GM13976 (cell line): ENCODE data around the gene ABHD17A.
"Not testable (repeated sequence)": the region's sequence is repeated elsewhere in the genome, so short reads cannot be mapped to it uniquely, and the experiment has no call there.

Experiments
- DNase-seq: peaks from one replicate; pipeline ENCODE4 v3.0.0; 2012; ENCODE audit warnings: low spot score
- in situ Hi-C: fragments of 300-500 bp; cut with MboI; formaldehyde crosslinking; loops from one replicate; pipeline ENCODE4 v1.12.0; 2022; ENCODE audit warnings: low sequenced_read_pairs, mixed read lengths, inconsistent platforms; ENCODE audit not compliant: unreplicated experiment
- TF ChIP-seq, protein P1 (sequence below): IDR thresholded peaks from 2 replicates; pipeline ENCODE4 v1.5.1; 2012; ENCODE audit warnings: borderline replicate concordance, mild to moderate bottlenecking; ENCODE audit not compliant: insufficient read depth; ENCODE audit errors: extremely low read depth, missing control alignments, control extremely low read depth

The ABHD17A gene

GRCh38 chr19:1885398-1886119 is at the start of gene ABHD17A:
Gene ABHD17A (minus strand): TSS chr19:1885496. CDS start chr19:1881566, 3,930 bp downstream.
- DNase-seq: peak; percentile 98
- in situ Hi-C loops: not testable (repeated sequence)

GRCh38 chr19:1933942-1934341 is 48.6 kb upstream of the ABHD17A start:
- TF ChIP-seq, protein P1, sequence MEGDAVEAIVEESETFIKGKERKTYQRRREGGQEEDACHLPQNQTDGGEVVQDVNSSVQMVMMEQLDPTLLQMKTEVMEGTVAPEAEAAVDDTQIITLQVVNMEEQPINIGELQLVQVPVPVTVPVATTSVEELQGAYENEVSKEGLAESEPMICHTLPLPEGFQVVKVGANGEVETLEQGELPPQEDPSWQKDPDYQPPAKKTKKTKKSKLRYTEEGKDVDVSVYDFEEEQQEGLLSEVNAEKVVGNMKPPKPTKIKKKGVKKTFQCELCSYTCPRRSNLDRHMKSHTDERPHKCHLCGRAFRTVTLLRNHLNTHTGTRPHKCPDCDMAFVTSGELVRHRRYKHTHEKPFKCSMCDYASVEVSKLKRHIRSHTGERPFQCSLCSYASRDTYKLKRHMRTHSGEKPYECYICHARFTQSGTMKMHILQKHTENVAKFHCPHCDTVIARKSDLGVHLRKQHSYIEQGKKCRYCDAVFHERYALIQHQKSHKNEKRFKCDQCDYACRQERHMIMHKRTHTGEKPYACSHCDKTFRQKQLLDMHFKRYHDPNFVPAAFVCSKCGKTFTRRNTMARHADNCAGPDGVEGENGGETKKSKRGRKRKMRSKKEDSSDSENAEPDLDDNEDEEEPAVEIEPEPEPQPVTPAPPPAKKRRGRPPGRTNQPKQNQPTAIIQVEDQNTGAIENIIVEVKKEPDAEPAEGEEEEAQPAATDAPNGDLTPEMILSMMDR: no peak
- in situ Hi-C loops: no loop called here
- DNase-seq: no peak

DNA sequence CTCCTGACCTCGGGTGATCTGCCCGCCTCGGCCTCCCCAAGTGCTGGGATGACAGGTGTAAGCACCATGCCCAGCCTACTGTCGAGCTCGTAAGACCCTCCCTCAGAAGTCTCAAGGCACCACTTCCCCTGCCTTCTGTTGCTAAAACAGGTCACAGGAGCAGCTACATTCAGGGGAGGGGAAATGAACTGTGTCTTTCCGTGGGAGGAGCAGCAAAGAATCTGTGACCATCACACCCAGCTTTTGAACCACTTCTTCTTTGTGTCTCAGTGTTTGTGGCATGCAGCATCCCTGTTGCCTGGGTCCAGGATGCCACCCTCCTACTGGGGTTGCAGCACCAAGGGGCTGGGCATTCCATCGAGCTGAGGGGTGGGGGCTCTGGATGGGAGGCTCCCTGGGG is 47.9 kb upstream of the ABHD17A start:
- TF ChIP-seq, protein P1: no peak
- peak; percentile 64 for DNase-seq
- in situ Hi-C loops: no loop called here

GRCh38 chr19:1932395-1932794 is 47.1 kb upstream of the ABHD17A start:
- in situ Hi-C loops: no loop called here
- DNase-seq: no peak
- TF ChIP-seq, protein P1: no peak

DNA sequence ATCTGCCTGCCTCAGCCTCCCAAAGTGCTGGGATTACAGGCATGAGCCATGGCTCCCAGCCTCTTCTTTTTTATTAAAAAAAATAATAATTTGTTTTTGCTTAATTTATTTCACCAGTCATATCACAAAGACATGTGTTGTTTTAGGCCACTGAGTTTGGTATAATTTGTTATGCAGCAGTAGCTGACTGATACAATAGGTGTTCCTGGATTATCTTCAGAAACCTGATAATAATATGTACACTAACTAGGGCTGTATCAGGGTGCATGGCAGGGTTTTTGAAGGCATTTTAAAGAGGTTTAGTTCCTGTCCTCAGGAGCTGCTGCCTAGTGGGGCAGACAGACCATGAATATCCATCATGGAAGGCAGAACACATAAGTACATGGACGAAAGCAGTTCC is 46.1 kb upstream of the ABHD17A start:
- DNase-seq: no peak
- in situ Hi-C loops: no loop called here
- TF ChIP-seq, protein P1: no peak

DNA sequence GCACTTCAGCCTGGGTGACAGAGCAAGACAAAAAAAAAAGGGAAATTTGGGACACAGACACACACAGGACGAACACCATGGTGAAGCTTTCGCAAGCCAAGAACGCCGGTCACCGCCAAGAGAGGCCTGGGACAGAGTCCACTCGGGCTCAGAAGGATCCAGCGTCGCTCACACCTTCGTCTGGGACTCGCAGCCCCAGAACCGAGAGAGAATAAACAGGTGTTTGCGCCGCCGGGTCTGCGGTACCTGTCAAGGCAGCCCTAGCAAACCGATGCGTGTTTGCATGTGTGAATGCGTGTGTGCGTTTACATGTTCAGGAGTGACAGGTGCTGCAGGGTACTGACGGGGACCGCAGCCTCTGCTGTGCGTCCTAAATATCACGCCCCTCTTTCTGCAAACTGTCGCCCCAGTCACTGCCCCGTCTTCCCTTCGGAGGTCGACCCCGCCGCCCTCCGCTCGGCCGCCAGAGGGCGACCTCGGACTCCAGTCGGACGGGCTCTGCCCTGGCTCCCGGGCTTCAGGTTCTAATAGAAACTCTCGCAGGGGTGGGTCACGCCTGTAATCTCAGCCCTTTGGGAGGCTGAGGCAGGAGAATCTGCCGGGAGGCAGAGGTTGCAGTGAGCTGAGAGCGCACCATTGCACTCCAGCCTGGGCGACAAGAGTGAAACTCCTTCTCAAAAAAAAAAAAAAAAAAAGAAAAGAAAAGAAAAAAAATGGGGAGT is 43.9 kb upstream of the ABHD17A start:
- TF ChIP-seq, protein P1: peak; percentile 92
- in situ Hi-C loops: no loop called here
- DNase-seq: peak; percentile 93

GRCh38 chr19:1925544-1925943 is 40.2 kb upstream of the ABHD17A start:
- TF ChIP-seq, protein P1: no peak
- no peak for DNase-seq
- in situ Hi-C loops: no loop called here
